HepG2 (cell line): ENCODE measurements around the gene CDKN3. TPM values are rescaled to one million over a fixed set of nuclear protein-coding genes. Genes with fewer than 3 reads are reported as not detected.

Source experiments
- ATAC-seq: fragments of 200-7000 bp; cut with Tn5 transposase; 3 replicates; pipeline ENCODE4 v1.9.1; 2020; ENCODE audit warnings: mild to moderate bottlenecking, moderate library complexity
- BruUV-seq: library from RNA; stranded (reverse); fragments of 400-500 nt; replicated peaks from 2 replicates; lab custom pipeline; 2021; lab: Mats Ljungman, UMichigan
- CTCF ChIA-PET: fragments of 300-600 bp; formaldehyde crosslinking; extraction: SDS; loops from one replicate; lab custom pipeline; 2021; ENCODE audit warnings: low total read pairs, inconsistent platforms, low intra/inter-chr PET ratio; lab: Yijun Ruan, JAX
- POLR2A ChIA-PET: fragments of 350-600 bp; sonication (Branson Sonifier 250); formaldehyde crosslinking; loops from one replicate; lab custom pipeline; 2020; ENCODE audit warnings: antibody characterized with exemption, inconsistent platforms; lab: Yijun Ruan, JAX
- DNase-seq: peaks from one replicate; pipeline ENCODE4 v3.0.0-alpha.2; 2015; ENCODE audit warnings: low spot score
- FAIRE-seq: peaks from 3 replicates; lab custom pipeline; 2011; peaks lifted over from hg19 to GRCh38; lab: Jason Lieb, UNC
- H2AFZ ChIP-seq: one replicate; pipeline ENCODE4 v1.6.1; 2011; ENCODE audit warnings: low read length, inconsistent platforms
- H3K27ac ChIP-seq: fragments of 300-600 bp; 3 replicates; pipeline ENCODE4 v1.8.0; 2011; ENCODE audit warnings: mixed run types, mild to moderate bottlenecking, mixed read lengths, low read length, inconsistent platforms; ENCODE audit not compliant: insufficient read depth; ENCODE audit errors: extremely low read length
- H3K27me3 ChIP-seq, 2 experiments: fragments of 200-600 bp in 1 of 2; 2 replicates in 1 of 2; 3 replicates in 1 of 2; pipeline versions ENCODE4 v1.6.0 to v1.8.0; 2011; ENCODE audit warnings: low read length in 2 of 2, mild to moderate bottlenecking in 2 of 2, moderate library complexity in 2 of 2, inconsistent platforms in 1 of 2; ENCODE audit not compliant: insufficient read depth in 2 of 2, control insufficient read depth in 1 of 2
- H3K36me3 ChIP-seq, 2 experiments: fragments of 200-600 bp in 1 of 2; replicated peaks in 1 of 2; 2 replicates in 1 of 2; 3 replicates in 1 of 2; pipeline versions ENCODE4 v1.5.1 to v1.8.0; 2011; ENCODE audit warnings: low read length in 2 of 2, inconsistent platforms in 1 of 2; ENCODE audit not compliant: insufficient read depth in 2 of 2, control insufficient read depth in 1 of 2
- H3K4me1 ChIP-seq: 2 replicates; pipeline ENCODE4 v1.5.1; 2012; ENCODE audit warnings: low read length, inconsistent platforms; ENCODE audit not compliant: insufficient read depth
- H3K4me2 ChIP-seq: 2 replicates; pipeline ENCODE4 v1.6.0; 2011; ENCODE audit warnings: low read depth, low read length, inconsistent platforms
- H3K4me3 ChIP-seq, 3 experiments: fragments of 200-600 bp in 1 of 3; sonication (generic), shearing (Covaris generic) in 1 of 3; replicated peaks in 1 of 3; 2 replicates each; pipeline ENCODE4 v1.5.1; 2011 to 2016; ENCODE audit warnings: low read length in 3 of 3, inconsistent platforms in 2 of 3, low read depth in 2 of 3, mild to moderate bottlenecking in 2 of 3, control low read depth in 1 of 3, mixed read lengths in 1 of 3; ENCODE audit not compliant: insufficient read depth in 1 of 3
- H3K79me2 ChIP-seq: one replicate; pipeline ENCODE4 v1.6.1; 2011; ENCODE audit warnings: low read length, inconsistent platforms; ENCODE audit not compliant: insufficient read depth
- H3K9ac ChIP-seq: 2 replicates; pipeline ENCODE4 v1.6.0; 2011; ENCODE audit warnings: mild to moderate bottlenecking, low read depth, low read length, inconsistent platforms; ENCODE audit not compliant: insufficient read depth
- H3K9me3 ChIP-seq: 2 replicates; pipeline ENCODE4 v1.5.1; 2012; ENCODE audit warnings: mild to moderate bottlenecking, low read length
- H4K20me1 ChIP-seq: 2 replicates; pipeline ENCODE4 v1.6.0; 2011; ENCODE audit warnings: inconsistent platforms, mild to moderate bottlenecking, low read length, moderate library complexity; ENCODE audit not compliant: insufficient read depth
- ARID5B ChIP-seq: IDR thresholded peaks from 2 replicates; pipeline ENCODE4 v1.4.0; 2020; ENCODE audit warnings: mild to moderate bottlenecking, missing genetic modification reagents
- HNRNPL ChIP-seq: fragments of 200-400 bp; formaldehyde crosslinking; IDR thresholded peaks from 2 replicates; pipeline ENCODE4 v1.6.1; 2017; ENCODE audit warnings: mild to moderate bottlenecking, low read depth, low read length
- ISX ChIP-seq: sonication (generic); formaldehyde crosslinking; conservative IDR thresholded peaks from 2 replicates; pipeline ENCODE4 v1.5.0; 2020; ENCODE audit warnings: missing genetic modification reagents
- KDM6A ChIP-seq: IDR thresholded peaks from 2 replicates; pipeline ENCODE4 v1.6.1; 2016; ENCODE audit warnings: low read depth
- KLF13 ChIP-seq: sonication (generic); formaldehyde crosslinking; IDR thresholded peaks from 2 replicates; pipeline ENCODE4 v1.4.0; 2020; ENCODE audit warnings: mild to moderate bottlenecking, missing genetic modification reagents
- MAFG ChIP-seq: sonication (generic); formaldehyde crosslinking; IDR thresholded peaks from 2 replicates; pipeline ENCODE4 v1.5.1; 2020; ENCODE audit warnings: mild to moderate bottlenecking, missing genetic modification reagents
- MLLT10 ChIP-seq: sonication (generic); formaldehyde crosslinking; IDR thresholded peaks from 2 replicates; pipeline ENCODE4 v1.4.0; 2020; ENCODE audit warnings: missing genetic modification reagents
- MTERF4 ChIP-seq: sonication (generic); formaldehyde crosslinking; IDR thresholded peaks from 2 replicates; pipeline ENCODE4 v1.8.0; 2023; ENCODE audit warnings: mild to moderate bottlenecking, missing genetic modification reagents
- NFE2L2 ChIP-seq: fragments of 150-350 bp; IDR thresholded peaks from 2 replicates; pipeline ENCODE4 v1.6.1; 2014; ENCODE audit warnings: low read length
- RBFOX2 ChIP-seq: fragments of 200-400 bp; formaldehyde crosslinking; IDR thresholded peaks from 2 replicates; pipeline ENCODE4 v1.6.1; 2017; ENCODE audit warnings: low read depth, mild to moderate bottlenecking, low read length
- SKI ChIP-seq: fragments of 450-650 bp; IDR thresholded peaks from one replicate; pipeline ENCODE4 v1.6.1; 2018; ENCODE audit warnings: mild to moderate bottlenecking; ENCODE audit not compliant: partially characterized antibody
- TBL1XR1 ChIP-seq: fragments of 150-350 bp; IDR thresholded peaks from 2 replicates; pipeline ENCODE4 v1.6.1; 2014; ENCODE audit warnings: borderline replicate concordance, low read length; ENCODE audit not compliant: partially characterized antibody
- ZNF281 ChIP-seq: sonication (generic); formaldehyde crosslinking; IDR thresholded peaks from 2 replicates; pipeline ENCODE4 v1.4.0; 2020; ENCODE audit warnings: missing genetic modification reagents, borderline replicate concordance
- ZNF484 ChIP-seq: sonication (generic); formaldehyde crosslinking; IDR thresholded peaks from 2 replicates; pipeline ENCODE4 v1.5.1; 2020; ENCODE audit warnings: mild to moderate bottlenecking, low read depth, missing genetic modification reagents, borderline replicate concordance
- ZNF547 ChIP-seq: sonication (generic); formaldehyde crosslinking; IDR thresholded peaks from 2 replicates; pipeline ENCODE4 v1.5.1; 2020; ENCODE audit warnings: mild to moderate bottlenecking, missing genetic modification reagents
- ZNF792 ChIP-seq: IDR thresholded peaks from 2 replicates; pipeline ENCODE4 v1.6.1; 2016
- WGBS: methylation state at CpG from one replicate; pipeline ENCODE4 v1.1.6; 2017; ENCODE audit warnings: low lambda C conversion rate; 5-methylcytosine and 5-hydroxymethylcytosine counted together
- in situ Hi-C: cut with HindIII; loops from 2 replicates; pipeline ENCODE4 v1.10.0; 2017; ENCODE audit warnings: low pct_unique_long_range_greater_than_20kb; ENCODE audit not compliant: extremely low pct_ligation_motif_present
- intact Hi-C: fragments of 100-400 bp; cut with micrococcal nuclease; formaldehyde crosslinking; loops from one replicate; pipeline ENCODE4 v1.10.0; 2022; ENCODE audit not compliant: unreplicated experiment
- polyA plus RNA-seq, 8 experiments: library from polyadenylated mRNA; depleted of rRNA in 3 of 8; stranded (reverse) in 7 of 8; unstranded in 1 of 8; fragments of >200 nt; fragmentation: Illumina TruSeq in 4 of 8; extraction: Trizol in 4 of 8; gene quantifications; 2 replicates each; pipeline versions ENCODE4 v1.2.1 to v1.2.3, GENCODE V29; 2011 to 2016; ENCODE audit warnings: low read depth in 4 of 8, missing spikeins in 1 of 8, mixed read lengths in 1 of 8; ENCODE audit not compliant: insufficient read depth in 1 of 8
- total RNA-seq, 5 experiments: library from RNA; depleted of rRNA; stranded (reverse); fragments of >200 nt; fragmentation: Illumina TruSeq; extraction: Trizol; gene quantifications; 2 replicates each; pipeline ENCODE4 v1.2.3, GENCODE V29; 2016; ENCODE audit warnings: low read depth in 1 of 5

The CDKN3 gene
- total and polyA plus RNA-seq, 2 of the 13 experiments (the other 11 are each of a cell fraction or from before 2014, with no cell fraction given): 63.0 to 88.9 TPM

GRCh38 chr14:54455363-54455762, 58.6 kb downstream of the CDKN3 start:
- no peak overlapping the region for H3K27ac ChIP-seq
- no peaks in the 10 kb centered on the region for H4K20me1 ChIP-seq
- no TSS peak for BruUV-seq
- H3K9me3 ChIP-seq: peaks cover 16% of the 10 kb centered on the region
- H3K4me1 ChIP-seq: peaks cover 44% of the 10 kb centered on the region
- H3K4me3 ChIP-seq: no peak overlapping the region
- CTCF ChIA-PET: no interaction called here
- no peak overlapping the region for H3K9ac ChIP-seq
- 34% methylated on average over 1 of the region's 1 CpG for WGBS
- H3K36me3 ChIP-seq: no peaks in the 10 kb centered on the region
- ATAC-seq (no peak), FAIRE-seq (no peak), DNase-seq (no peak)
- no peaks in the 10 kb centered on the region for H3K27me3 ChIP-seq
- no peaks in the 10 kb centered on the region for H3K79me2 ChIP-seq
- intact Hi-C loops (no loop called here), in situ Hi-C loops (no loop called here)
- POLR2A ChIA-PET: interaction anchor here (1.0 kb wide), 1 partner anchor 16 kb away, joined by 3 read pairs; no protein-coding TSS in a partner anchor
- no peak overlapping the region for H2AFZ ChIP-seq
- H3K4me2 ChIP-seq: no peak overlapping the region
- TF ChIP-seq ZNF547 (CRISPR knock-in tag) (no peak), RBFOX2 (no peak), MAFG (CRISPR knock-in tag) (no peak), SKI (no peak), KLF13 (CRISPR knock-in tag) (no peak), MTERF4 (CRISPR knock-in tag) (no peak), NFE2L2 (no peak), ISX (CRISPR knock-in tag) (no peak), ZNF281 (CRISPR knock-in tag) (no peak), HNRNPL (no peak), ZNF792 (CRISPR knock-in tag) (no peak), ARID5B (CRISPR knock-in tag) (no peak), ZNF484 (CRISPR knock-in tag) (no peak), KDM6A (CRISPR knock-in tag) (no peak), MLLT10 (CRISPR knock-in tag) (no peak), TBL1XR1 (no peak)
